ENCODE data around the gene MESP1.

- TF ChIP-seq, protein P1, sequence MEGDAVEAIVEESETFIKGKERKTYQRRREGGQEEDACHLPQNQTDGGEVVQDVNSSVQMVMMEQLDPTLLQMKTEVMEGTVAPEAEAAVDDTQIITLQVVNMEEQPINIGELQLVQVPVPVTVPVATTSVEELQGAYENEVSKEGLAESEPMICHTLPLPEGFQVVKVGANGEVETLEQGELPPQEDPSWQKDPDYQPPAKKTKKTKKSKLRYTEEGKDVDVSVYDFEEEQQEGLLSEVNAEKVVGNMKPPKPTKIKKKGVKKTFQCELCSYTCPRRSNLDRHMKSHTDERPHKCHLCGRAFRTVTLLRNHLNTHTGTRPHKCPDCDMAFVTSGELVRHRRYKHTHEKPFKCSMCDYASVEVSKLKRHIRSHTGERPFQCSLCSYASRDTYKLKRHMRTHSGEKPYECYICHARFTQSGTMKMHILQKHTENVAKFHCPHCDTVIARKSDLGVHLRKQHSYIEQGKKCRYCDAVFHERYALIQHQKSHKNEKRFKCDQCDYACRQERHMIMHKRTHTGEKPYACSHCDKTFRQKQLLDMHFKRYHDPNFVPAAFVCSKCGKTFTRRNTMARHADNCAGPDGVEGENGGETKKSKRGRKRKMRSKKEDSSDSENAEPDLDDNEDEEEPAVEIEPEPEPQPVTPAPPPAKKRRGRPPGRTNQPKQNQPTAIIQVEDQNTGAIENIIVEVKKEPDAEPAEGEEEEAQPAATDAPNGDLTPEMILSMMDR (IDR thresholded peaks at IDR 0.05) = no peak
- TF ChIP-seq POLR2A (IDR thresholded peaks at IDR 0.05) (no peak), EP300 (IDR thresholded peaks at IDR 0.05) (no peak)
Measured at GRCh38 chr15:89790661-89791060, 39.6 kb upstream of the MESP1 start.
